Measurements from ENCODE around the gene CBR3. TPM values are rescaled to one million over a fixed set of nuclear protein-coding genes. Genes with fewer than 3 reads are reported as not detected.
"Not testable (repeated sequence)": the region's sequence is repeated elsewhere in the genome, so short reads cannot be mapped to it uniquely, and the experiment has no call there.

CBR3 gene
- polyA plus RNA-seq, 1 of the 3 experiments (the other 2 are of a cell fraction): 6.7 TPM

GRCh38 chr21:36141513-36141925 lies 6.6 kb downstream of the CBR3 start:
- no peak overlapping the region for H3K4me2 ChIP-seq
- DNase-seq: peak; percentile 67
- POLR2A ChIA-PET: no interaction called here

GRCh38 chr21:36144233-36144632 lies 9.4 kb downstream of the CBR3 start:
- H3K4me2 ChIP-seq; DNase-seq; H4K20me1 ChIP-seq (ENCODE audit: insufficient read depth); H3K27ac ChIP-seq (ENCODE audit: low read depth in 2 of 2, low read length in 1 of 2); H3K4me1 ChIP-seq (ENCODE audit: control insufficient read depth in 1 of 2, insufficient read depth in 2 of 2, low read depth in 1 of 2, low read length in 1 of 2); H3K27me3 ChIP-seq (ENCODE audit: insufficient read depth); H2AFZ ChIP-seq (ENCODE audit: low read depth); H3K79me2 ChIP-seq (ENCODE audit: insufficient read depth); H3K9ac ChIP-seq; H3K36me3 ChIP-seq (replicated peaks in 1 of 2; ENCODE audit: control insufficient read depth in 1 of 2, insufficient read depth in 2 of 2, low read length in 1 of 2); H3K9me3 ChIP-seq; POLR2A ChIA-PET; H3F3A ChIP-seq (replicated peaks; ENCODE audit: insufficient read depth); H3K9me2 ChIP-seq; H3K4me3 ChIP-seq (ENCODE audit: low read depth in 2 of 2, low read length in 1 of 2): not testable (repeated sequence)
- CTCF ChIA-PET: interaction anchor here (6.9 kb wide), 1 partner anchor 66 kb away, joined by 41 read pairs; no protein-coding TSS in a partner anchor
- WGBS (ENCODE audit: low lambda C conversion rate): 95% methylated on average over 6 of the region's 6 CpGs

More at GRCh38 chr21:36141513-36141925, 6.6 kb downstream of the CBR3 start:
- H3K27me3 ChIP-seq (ENCODE audit: insufficient read depth): no peaks in the 10 kb centered on the region
- H3K9ac ChIP-seq: no peak overlapping the region
- no peaks in the 10 kb centered on the region for H4K20me1 ChIP-seq (ENCODE audit: insufficient read depth)
- no peak overlapping the region; a peak in 1 of 4 replicates for H3K4me3 ChIP-seq (ENCODE audit: low read depth in 2 of 2, low read length in 1 of 2)
- TF ChIP-seq USF2 (IDR thresholded peaks at IDR 0.05; ENCODE audit: borderline replicate concordance, low read depth, low read length) (no peak), FOXM1 (IDR thresholded peaks at IDR 0.05; ENCODE audit: low read depth) (no peak), NFIC (IDR thresholded peaks at IDR 0.05; ENCODE audit: borderline replicate concordance) (no peak), TAF1 (IDR thresholded peaks at IDR 0.05; ENCODE audit: borderline replicate concordance, low read depth, low read length) (no peak), CTCF (IDR thresholded peaks at IDR 0.05) (peak; percentile 95), CHD2 (IDR thresholded peaks at IDR 0.05; ENCODE audit: low read length, partially characterized antibody) (no peak), SMC3 (IDR thresholded peaks at IDR 0.05; ENCODE audit: low read depth, low read length) (peak; percentile 68), TEAD4 (IDR thresholded peaks at IDR 0.05; ENCODE audit: borderline replicate concordance, insufficient read depth) (no peak), RAD21 (IDR thresholded peaks at IDR 0.05; ENCODE audit: low read length) (peak; percentile 86), PBX3 (IDR thresholded peaks at IDR 0.05) (no peak), GATA2 (CRISPR knock-in tag; IDR thresholded peaks at IDR 0.05) (no peak), POLR2AphosphoS5 (IDR thresholded peaks at IDR 0.05; ENCODE audit: low read depth, low read length) (no peak), EZH2phosphoT487 (IDR thresholded peaks at IDR 0.05; ENCODE audit: borderline replicate concordance, low read depth) (no peak)
- peaks cover 5% of the 10 kb centered on the region for H3F3A ChIP-seq (replicated peaks; ENCODE audit: insufficient read depth)
- H3K4me1 ChIP-seq (ENCODE audit: control insufficient read depth in 1 of 2, insufficient read depth in 2 of 2, low read depth in 1 of 2, low read length in 1 of 2): no peaks in the 10 kb centered on the region; a peak in 1 of 4 replicates
- 24% methylated on average over 6 of the region's 6 CpGs for WGBS (ENCODE audit: low lambda C conversion rate)
- H2AFZ ChIP-seq (ENCODE audit: low read depth): no peak overlapping the region
- H3K79me2 ChIP-seq (ENCODE audit: insufficient read depth): peaks cover 7% of the 10 kb centered on the region; the same call in 1 of the 2 replicates
- no peaks in the 10 kb centered on the region for H3K36me3 ChIP-seq (replicated peaks in 1 of 2; ENCODE audit: control insufficient read depth in 1 of 2, insufficient read depth in 2 of 2, low read length in 1 of 2)
- no peaks in the 10 kb centered on the region for H3K9me2 ChIP-seq
- CTCF ChIA-PET: interaction anchor here (0.7 to 6.9 kb wide), 24 partner anchors 9 to 466 kb away, joined by 3 to 41 read pairs (median 4); partner anchors contain the start of gene MORC3
- no peak overlapping the region for H3K27ac ChIP-seq (ENCODE audit: low read depth in 2 of 2, low read length in 1 of 2)
- no peaks in the 10 kb centered on the region for H3K9me3 ChIP-seq

Measured in SK-N-SH (cell line).